Measurements from ENCODE around the gene INAFM2. TPM values are rescaled to one million over a fixed set of nuclear protein-coding genes. Genes with fewer than 3 reads are reported as not detected.

Gene INAFM2
- total and polyA plus RNA-seq, 8 donors = 20.5 to 37.1 (median 23.7) TPM

DNA sequence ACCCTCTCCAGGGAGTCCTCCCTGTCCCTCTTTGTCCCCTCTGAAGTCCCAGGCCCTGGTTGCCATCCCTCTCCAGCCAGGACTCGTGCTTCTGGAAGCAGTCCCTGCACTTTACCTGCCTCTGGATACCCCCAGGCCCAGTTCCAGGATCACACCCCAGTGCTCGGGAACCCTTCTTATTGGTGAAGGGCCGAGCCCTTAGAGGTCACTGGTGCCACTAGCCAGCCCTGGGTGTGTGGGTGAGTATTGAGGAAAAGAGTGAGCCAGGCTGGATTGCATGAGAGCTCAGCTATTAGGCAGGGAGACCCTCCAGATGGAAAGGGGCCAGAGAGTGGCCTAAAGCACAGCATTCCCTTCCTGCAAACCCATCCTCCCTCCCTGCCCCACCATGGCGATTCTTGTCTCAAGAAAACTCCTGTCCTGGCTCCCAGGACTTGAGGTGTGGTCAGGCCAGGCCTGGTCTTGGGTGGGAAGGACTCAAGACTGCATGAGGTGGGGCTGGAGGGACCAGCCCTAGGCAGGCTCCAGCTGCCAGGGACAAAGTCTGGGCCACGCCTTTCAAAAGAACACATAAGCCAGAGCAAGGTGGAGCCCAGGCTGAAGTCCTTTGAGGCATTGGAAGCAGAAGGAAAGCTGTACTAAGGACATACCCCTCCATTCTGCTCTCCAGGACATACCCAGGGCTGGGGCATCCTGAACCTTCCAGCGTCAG, 22.5 kb downstream of the INAFM2 start:
- Histone ChIP-seq H3K4me1 (peaks cover 3 to 18% of the 10 kb centered on the region in 2 donors), H3K27ac (no peak overlapping the region), H3K9me3 (no peaks in the 10 kb centered on the region), H3K36me3 (no peaks in the 10 kb centered on the region), H3K4me3 (no peak overlapping the region), H3K27me3 (no peaks in the 10 kb centered on the region)
- TF ChIP-seq, protein P1, sequence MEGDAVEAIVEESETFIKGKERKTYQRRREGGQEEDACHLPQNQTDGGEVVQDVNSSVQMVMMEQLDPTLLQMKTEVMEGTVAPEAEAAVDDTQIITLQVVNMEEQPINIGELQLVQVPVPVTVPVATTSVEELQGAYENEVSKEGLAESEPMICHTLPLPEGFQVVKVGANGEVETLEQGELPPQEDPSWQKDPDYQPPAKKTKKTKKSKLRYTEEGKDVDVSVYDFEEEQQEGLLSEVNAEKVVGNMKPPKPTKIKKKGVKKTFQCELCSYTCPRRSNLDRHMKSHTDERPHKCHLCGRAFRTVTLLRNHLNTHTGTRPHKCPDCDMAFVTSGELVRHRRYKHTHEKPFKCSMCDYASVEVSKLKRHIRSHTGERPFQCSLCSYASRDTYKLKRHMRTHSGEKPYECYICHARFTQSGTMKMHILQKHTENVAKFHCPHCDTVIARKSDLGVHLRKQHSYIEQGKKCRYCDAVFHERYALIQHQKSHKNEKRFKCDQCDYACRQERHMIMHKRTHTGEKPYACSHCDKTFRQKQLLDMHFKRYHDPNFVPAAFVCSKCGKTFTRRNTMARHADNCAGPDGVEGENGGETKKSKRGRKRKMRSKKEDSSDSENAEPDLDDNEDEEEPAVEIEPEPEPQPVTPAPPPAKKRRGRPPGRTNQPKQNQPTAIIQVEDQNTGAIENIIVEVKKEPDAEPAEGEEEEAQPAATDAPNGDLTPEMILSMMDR (IDR thresholded peaks at IDR 0.05) = no peak
- DNase-seq = no peak
- intact Hi-C loops (cut with DNase I) = no loop called here
- ATAC-seq = no peak

DNA sequence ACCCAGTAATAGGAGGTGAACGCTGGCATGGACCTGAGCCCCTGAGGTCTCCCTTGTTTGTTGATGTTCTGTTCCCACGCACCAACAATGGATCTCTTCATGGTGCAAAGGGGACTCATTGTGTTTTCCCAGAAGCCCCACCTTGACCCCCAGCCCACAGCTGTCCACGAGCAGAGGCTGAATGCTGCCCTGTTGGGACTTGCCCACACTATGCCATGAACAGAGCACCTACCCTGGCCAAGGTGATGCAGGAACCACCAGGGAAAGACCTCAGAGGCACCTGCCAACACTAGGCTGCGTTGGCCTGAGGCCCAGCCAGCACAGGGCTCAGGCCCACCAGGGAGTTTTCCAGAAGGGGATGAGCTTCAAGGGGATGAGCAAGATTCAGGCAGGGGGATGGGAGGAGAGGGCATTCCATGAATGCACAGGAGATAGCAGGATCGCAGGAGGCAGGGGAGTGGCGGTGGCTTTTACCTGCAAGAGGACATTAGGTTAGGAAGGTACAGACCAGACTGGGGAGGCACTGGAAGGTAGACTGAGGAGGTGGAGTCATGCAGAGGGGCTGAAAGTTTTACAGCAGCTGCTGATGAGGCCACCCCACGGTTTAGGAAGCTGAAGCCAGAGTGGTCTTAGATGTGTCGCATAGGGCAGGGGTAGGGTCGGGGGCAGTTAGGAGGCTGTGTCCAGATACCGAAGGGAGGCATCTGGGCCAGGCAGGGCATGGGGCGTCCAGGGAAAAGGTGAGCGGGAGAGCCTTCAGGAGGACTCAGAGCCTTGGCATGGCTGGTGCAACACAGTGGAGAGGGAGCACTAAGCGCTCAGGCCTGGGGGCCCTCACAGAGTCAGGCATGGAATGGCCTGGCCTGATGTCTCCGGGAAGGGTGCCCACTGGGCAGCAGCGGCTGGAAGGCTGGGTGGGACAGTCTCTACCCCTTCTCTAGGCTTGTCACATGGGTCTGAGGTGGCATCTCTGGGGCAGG, 23.4 kb downstream of the INAFM2 start:
- intact Hi-C loops (cut with DNase I) = no loop called here
- Histone ChIP-seq H3K9me3 (no peaks in the 10 kb centered on the region), H3K4me1 (peaks cover 0 to 13% of the 10 kb centered on the region in 2 donors), H3K27ac (no peak overlapping the region), H3K36me3 (no peaks in the 10 kb centered on the region), H3K4me3 (no peak overlapping the region), H3K27me3 (no peaks in the 10 kb centered on the region)
- TF ChIP-seq, protein P1 (IDR thresholded peaks at IDR 0.05) = no peak
- ATAC-seq (no peak), DNase-seq (no peak)

DNA sequence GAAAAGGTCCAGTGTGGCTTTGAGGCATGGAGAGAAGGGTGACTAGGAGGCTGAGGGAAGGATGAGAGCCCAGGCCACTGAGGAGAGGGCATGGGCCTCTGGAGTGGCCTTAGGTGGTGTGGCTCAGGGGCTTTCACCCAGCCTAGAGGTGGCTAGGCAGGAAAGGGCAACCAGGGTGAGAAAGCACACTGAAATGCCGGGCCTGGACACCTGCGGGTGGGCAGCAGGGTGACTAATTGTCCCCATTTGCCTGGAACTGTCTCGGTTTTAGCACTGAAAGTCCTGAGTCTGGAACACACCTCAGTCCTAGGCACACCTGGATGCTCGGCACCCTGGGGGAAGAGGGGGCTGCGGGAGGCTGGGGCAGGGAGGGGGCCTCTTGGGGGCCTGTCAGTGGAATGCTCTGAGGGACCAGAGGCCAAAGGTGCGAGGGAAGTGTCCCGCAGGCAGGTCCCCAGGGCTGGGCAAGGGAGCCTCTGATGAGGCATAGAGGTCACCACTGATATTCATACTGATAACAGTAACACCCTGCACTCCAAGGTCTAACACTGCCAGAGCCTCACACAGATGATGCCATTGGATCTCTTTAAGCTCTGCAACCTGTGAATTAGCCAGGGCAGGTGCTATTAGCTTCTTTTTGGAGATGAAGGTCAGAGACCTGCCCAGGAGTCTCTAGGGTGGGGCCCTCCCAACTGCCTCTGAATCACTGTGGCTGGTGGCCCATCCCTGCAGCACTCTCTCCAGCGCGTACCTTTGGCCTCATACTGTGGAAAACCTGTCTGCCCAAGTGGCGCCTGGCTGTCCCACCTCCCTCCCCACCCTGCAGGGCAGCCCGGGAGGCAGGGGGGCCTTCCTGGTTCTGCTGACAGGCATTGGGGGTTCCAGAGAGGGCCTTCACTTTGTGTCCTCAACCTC, 24.3 kb downstream of the INAFM2 start:
- Histone ChIP-seq H3K27ac (no peak overlapping the region), H3K27me3 (no peaks in the 10 kb centered on the region), H3K9me3 (no peaks in the 10 kb centered on the region), H3K4me1 (peaks cover 0 to 13% of the 10 kb centered on the region in 2 donors), H3K4me3 (no peak overlapping the region), H3K36me3 (no peaks in the 10 kb centered on the region)
- no peak for DNase-seq
- ATAC-seq = no peak
- intact Hi-C loops (cut with DNase I) = no loop called here
- TF ChIP-seq, protein P1 (IDR thresholded peaks at IDR 0.05) = no peak

DNA sequence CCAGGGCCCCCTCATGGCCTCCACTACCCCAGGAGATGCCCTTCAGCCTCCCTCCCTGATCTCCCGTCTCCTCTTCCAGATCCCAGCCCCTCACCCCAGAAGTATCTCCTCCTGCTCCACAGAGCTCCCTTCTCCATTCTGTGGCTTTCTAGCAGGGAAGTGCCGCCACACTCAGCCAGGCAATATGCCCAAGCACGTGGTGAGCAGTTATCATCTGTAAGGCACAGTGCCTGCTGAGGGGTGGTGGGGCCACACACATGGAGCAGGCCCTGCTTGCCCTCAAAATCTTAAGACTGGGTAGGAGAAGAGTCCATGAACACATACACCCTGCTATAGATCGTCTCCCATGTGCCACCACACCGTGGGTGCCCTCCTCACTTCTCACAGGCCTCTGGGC, 25.0 kb downstream of the INAFM2 start:
- H3K27me3 ChIP-seq = no peaks in the 10 kb centered on the region
- H3K27ac ChIP-seq = no peak overlapping the region
- intact Hi-C loops (cut with DNase I) = no loop called here
- peaks cover 0 to 13% of the 10 kb centered on the region in 2 donors for H3K4me1 ChIP-seq
- H3K36me3 ChIP-seq = no peaks in the 10 kb centered on the region
- no peak for ATAC-seq
- H3K9me3 ChIP-seq = no peaks in the 10 kb centered on the region
- no peak for DNase-seq
- no peak overlapping the region for H3K4me3 ChIP-seq
- TF ChIP-seq, protein P1 (IDR thresholded peaks at IDR 0.05) = no peak
